GM23248 (cell line): Measurements from ENCODE around the gene HOXA13. TPM values are rescaled to one million over a fixed set of nuclear protein-coding genes. Genes with fewer than 3 reads are reported as not detected.
A peak's percentile ranks its signal among the peaks of the same experiment; 100 is the strongest.

Experiments
- DNase-seq: peaks from one replicate; pipeline ENCODE4 v3.0.0-alpha.2; 2015
- H2AFZ ChIP-seq: fragments of 200-600 bp; sonication (generic); 2 replicates; pipeline ENCODE4 v1.6.1; 2016; ENCODE audit warnings: antibody characterized with exemption
- H3F3A ChIP-seq: fragments of 200-600 bp; sonication (generic); 2 replicates; pipeline ENCODE4 v1.6.1; 2016; ENCODE audit warnings: mild to moderate bottlenecking, antibody characterized with exemption, mixed run types; ENCODE audit not compliant: insufficient read depth
- H3K27ac ChIP-seq: fragments of 200-600 bp; sonication (generic); 2 replicates; pipeline ENCODE4 v1.5.1; 2016; ENCODE audit warnings: mild to moderate bottlenecking
- H3K27me3 ChIP-seq: fragments of 200-600 bp; sonication (generic); replicated peaks from 2 replicates; pipeline ENCODE4 v1.6.1; 2016; ENCODE audit warnings: mild to moderate bottlenecking; ENCODE audit not compliant: insufficient read depth
- H3K36me3 ChIP-seq: fragments of 200-600 bp; sonication (generic); 2 replicates; pipeline ENCODE4 v1.6.1; 2016; ENCODE audit warnings: low read depth, mild to moderate bottlenecking
- H3K4me1 ChIP-seq: fragments of 200-600 bp; sonication (generic); 2 replicates; pipeline ENCODE4 v1.6.1; 2016; ENCODE audit warnings: mild to moderate bottlenecking; ENCODE audit not compliant: insufficient read depth
- H3K4me2 ChIP-seq: fragments of 200-600 bp; sonication (generic); one replicate; pipeline ENCODE4 v1.6.1; 2016; ENCODE audit warnings: mild to moderate bottlenecking; ENCODE audit not compliant: unreplicated experiment
- H3K4me3 ChIP-seq: fragments of 200-600 bp; sonication (generic); 2 replicates; pipeline ENCODE4 v1.5.1; 2016; ENCODE audit warnings: mild to moderate bottlenecking
- H3K79me2 ChIP-seq: fragments of 200-600 bp; sonication (generic); 2 replicates; pipeline ENCODE4 v1.6.1; 2016; ENCODE audit warnings: mild to moderate bottlenecking; ENCODE audit not compliant: insufficient read depth
- H3K9ac ChIP-seq: fragments of 200-600 bp; sonication (generic); 2 replicates; pipeline ENCODE4 v1.6.1; 2016; ENCODE audit warnings: mild to moderate bottlenecking
- H3K9me2 ChIP-seq: fragments of 200-600 bp; sonication (generic); 2 replicates; pipeline ENCODE4 v1.6.1; 2016; ENCODE audit warnings: mixed run types, mild to moderate bottlenecking, moderate library complexity; ENCODE audit not compliant: insufficient read depth
- H3K9me3 ChIP-seq: fragments of 200-600 bp; sonication (generic); one replicate; pipeline ENCODE4 v1.6.1; 2017; ENCODE audit warnings: low read depth
- H4K20me1 ChIP-seq: fragments of 200-600 bp; sonication (generic); 2 replicates; pipeline ENCODE4 v1.6.0; 2016; ENCODE audit not compliant: insufficient read depth
- EZH2 ChIP-seq: fragments of 200-600 bp; sonication (generic); IDR thresholded peaks from 2 replicates; pipeline ENCODE4 v1.6.1; 2018; ENCODE audit warnings: antibody characterized with exemption, mild to moderate bottlenecking; ENCODE audit not compliant: insufficient read depth, poor library complexity, severe bottlenecking
- EZH2phosphoT487 ChIP-seq: fragments of 200-600 bp; sonication (generic); IDR thresholded peaks from 2 replicates; pipeline ENCODE4 v1.6.1; 2018; ENCODE audit warnings: antibody characterized with exemption, moderate library complexity, mild to moderate bottlenecking, low read depth; ENCODE audit not compliant: insufficient read depth
- WGBS, 2 experiments: methylation state at CpG; one replicate each; pipeline ENCODE4 v1.1.6; 2015 to 2017; ENCODE audit warnings: low lambda C conversion rate in 2 of 2, low coverage in 1 of 2; ENCODE audit errors: missing lambda C conversion rate in 2 of 2; 5-methylcytosine and 5-hydroxymethylcytosine counted together
- in situ Hi-C: fragments of 300-500 bp; cut with MboI; formaldehyde crosslinking; loops from 2 replicates; pipeline ENCODE4 v1.15.0; 2020
- polyA plus RNA-seq: library from polyadenylated mRNA; unstranded; fragments of >200 nt; fragmentation: Nextera tagmentation; extraction: Ambion mirVana; gene quantifications from 2 replicates; pipeline ENCODE4 v1.2.1, GENCODE V29; 2016
- total RNA-seq: library from RNA; depleted of rRNA; stranded (reverse); fragments of >200 nt; shearing (Covaris generic); gene quantifications from 2 replicates; pipeline ENCODE4 v1.2.3, GENCODE V29; 2014

HOXA13 gene
- total and polyA plus RNA-seq, 2 experiments from 2014 or later: 0.15 to 0.43 TPM

DNA sequence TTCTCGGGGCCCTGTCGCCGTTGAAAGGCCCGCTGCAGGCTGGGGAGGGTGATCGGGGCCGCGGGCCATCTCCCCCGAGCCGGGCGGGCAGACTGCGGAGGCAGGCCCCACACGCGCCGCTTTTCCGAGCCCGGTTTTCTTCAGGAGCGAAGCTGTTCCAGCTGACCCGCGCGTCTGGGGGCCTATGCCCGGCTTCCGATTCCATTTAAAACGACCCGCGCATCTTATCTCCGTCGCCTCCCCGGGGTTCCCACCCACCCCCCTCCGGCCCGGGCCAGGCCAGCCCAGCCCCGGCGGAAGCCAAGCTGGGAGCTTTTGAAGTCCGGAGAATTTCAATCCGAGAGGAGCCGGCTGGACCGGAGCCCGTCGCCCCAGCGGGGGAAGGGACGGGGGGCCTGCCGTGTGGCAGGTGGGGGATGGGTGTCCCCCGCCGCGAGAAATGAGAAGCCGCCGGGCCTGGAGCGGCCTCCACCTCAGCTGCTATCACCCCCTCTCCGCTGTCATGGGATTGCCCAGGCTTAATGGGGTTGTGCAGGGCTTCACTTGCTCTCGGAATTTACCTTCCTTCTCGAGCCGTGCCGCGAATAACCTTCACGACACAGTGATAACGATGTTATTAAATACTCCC lies 39.6 kb upstream of the HOXA13 start:
- no peak overlapping the region for H3K9ac ChIP-seq
- H3K4me1 ChIP-seq: peaks cover 13% of the 10 kb centered on the region; the same call in 1 of the 2 replicates
- no peaks in the 10 kb centered on the region for H3K36me3 ChIP-seq
- 50 to 57% methylated on average over 41 to 55 of the region's 55 CpGs for WGBS, 2 experiments
- no peaks in the 10 kb centered on the region for H3K9me2 ChIP-seq
- no peak overlapping the region for H3K4me3 ChIP-seq
- TF ChIP-seq EZH2 (no peak), EZH2phosphoT487 (no peak)
- H2AFZ ChIP-seq: no peak overlapping the region
- H4K20me1 ChIP-seq: no peaks in the 10 kb centered on the region
- DNase-seq: no peak
- no peaks in the 10 kb centered on the region for H3K79me2 ChIP-seq
- peaks cover 48% of the 10 kb centered on the region for H3K27me3 ChIP-seq
- no peak overlapping the region for H3K4me2 ChIP-seq
- H3F3A ChIP-seq: peaks cover 13% of the 10 kb centered on the region; the same call in 1 of the 2 replicates
- H3K9me3 ChIP-seq: no peaks in the 10 kb centered on the region
- in situ Hi-C loops: no loop called here
- no peak overlapping the region for H3K27ac ChIP-seq

DNA sequence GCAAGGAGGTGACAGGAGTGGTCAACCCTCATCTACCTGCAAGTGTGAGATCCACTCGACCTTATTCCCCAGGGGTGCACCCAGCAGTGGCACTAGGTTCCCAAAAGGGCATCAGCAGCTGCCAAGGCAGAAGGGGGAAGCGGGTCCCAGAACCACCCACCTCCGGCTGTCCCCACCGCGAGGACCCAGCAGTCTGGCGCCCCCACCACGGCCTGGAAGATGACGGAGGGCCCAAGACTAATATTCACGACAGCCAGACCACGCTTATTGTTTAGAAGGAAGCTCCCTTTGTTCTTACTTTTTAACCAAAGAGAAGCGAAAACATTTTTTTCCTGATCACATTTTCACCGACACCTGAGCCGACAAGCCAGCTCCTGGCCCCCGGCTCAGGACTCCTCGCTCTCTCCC lies 39.1 kb upstream of the HOXA13 start:
- no peak for DNase-seq
- no peak for TF ChIP-seq EZH2phosphoT487
- no peak for TF ChIP-seq EZH2
- H3K27ac ChIP-seq: no peak overlapping the region
- 89 to 90% methylated on average over 15 of the region's 15 CpGs for WGBS, 2 experiments
- H3K4me1 ChIP-seq: peaks cover 13% of the 10 kb centered on the region; the same call in 1 of the 2 replicates
- H3K9me3 ChIP-seq: no peaks in the 10 kb centered on the region
- H4K20me1 ChIP-seq: no peaks in the 10 kb centered on the region
- no peak overlapping the region for H2AFZ ChIP-seq
- H3K4me3 ChIP-seq: no peak overlapping the region
- H3K27me3 ChIP-seq: peaks cover 43% of the 10 kb centered on the region
- H3K9ac ChIP-seq: no peak overlapping the region
- H3K9me2 ChIP-seq: no peaks in the 10 kb centered on the region
- no peak overlapping the region for H3K4me2 ChIP-seq
- in situ Hi-C loops: no loop called here
- H3K79me2 ChIP-seq: no peaks in the 10 kb centered on the region
- H3F3A ChIP-seq: peaks cover 13% of the 10 kb centered on the region; the same call in 1 of the 2 replicates
- H3K36me3 ChIP-seq: no peaks in the 10 kb centered on the region

DNA sequence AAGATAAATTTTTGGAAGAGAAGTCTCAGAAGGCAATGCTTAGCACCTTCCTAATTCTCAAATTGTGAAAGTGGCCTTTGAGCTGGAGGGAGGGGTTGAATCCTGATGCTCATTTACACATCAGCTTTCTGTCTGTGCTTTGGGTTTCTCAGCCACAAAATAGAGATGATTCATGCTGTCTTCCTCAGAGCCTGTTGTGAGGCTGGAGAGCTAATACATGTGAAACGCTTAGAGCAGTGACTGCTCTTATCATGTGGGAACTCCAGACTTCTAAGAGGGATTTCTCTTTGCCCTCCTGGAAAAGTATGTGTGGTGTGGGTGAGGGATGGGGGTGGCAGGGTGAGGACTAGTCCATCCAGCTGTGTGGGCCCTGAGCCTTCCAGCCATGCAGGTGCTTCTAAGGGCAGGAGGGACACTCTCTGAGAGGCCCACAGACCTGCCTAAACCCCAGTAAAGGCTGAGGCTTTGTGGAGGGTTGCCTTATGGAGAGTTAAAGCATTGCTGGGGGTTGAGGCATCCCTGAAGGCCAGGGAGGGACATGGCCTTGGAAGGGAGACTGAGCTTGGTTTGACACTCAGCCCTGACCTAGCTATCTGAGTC lies 37.9 kb upstream of the HOXA13 start:
- Histone ChIP-seq H3K27ac (no peak overlapping the region), H4K20me1 (no peaks in the 10 kb centered on the region), H3K27me3 (peaks cover 32% of the 10 kb centered on the region), H3K4me1 (peaks cover 9% of the 10 kb centered on the region; the same call in 1 of the 2 replicates), H3K9ac (no peak overlapping the region), H3K9me2 (no peaks in the 10 kb centered on the region), H3K4me3 (no peak overlapping the region), H3K4me2 (no peak overlapping the region), H3F3A (peaks cover 13% of the 10 kb centered on the region; the same call in 1 of the 2 replicates), H3K79me2 (no peaks in the 10 kb centered on the region), H3K9me3 (no peaks in the 10 kb centered on the region), H2AFZ (no peak overlapping the region), H3K36me3 (no peaks in the 10 kb centered on the region)
- DNase-seq: peak; percentile 87
- in situ Hi-C loops: no loop called here
- 42 to 45% methylated on average over 1 of the region's 1 CpG for WGBS, 2 experiments
- TF ChIP-seq EZH2: no peak

DNA sequence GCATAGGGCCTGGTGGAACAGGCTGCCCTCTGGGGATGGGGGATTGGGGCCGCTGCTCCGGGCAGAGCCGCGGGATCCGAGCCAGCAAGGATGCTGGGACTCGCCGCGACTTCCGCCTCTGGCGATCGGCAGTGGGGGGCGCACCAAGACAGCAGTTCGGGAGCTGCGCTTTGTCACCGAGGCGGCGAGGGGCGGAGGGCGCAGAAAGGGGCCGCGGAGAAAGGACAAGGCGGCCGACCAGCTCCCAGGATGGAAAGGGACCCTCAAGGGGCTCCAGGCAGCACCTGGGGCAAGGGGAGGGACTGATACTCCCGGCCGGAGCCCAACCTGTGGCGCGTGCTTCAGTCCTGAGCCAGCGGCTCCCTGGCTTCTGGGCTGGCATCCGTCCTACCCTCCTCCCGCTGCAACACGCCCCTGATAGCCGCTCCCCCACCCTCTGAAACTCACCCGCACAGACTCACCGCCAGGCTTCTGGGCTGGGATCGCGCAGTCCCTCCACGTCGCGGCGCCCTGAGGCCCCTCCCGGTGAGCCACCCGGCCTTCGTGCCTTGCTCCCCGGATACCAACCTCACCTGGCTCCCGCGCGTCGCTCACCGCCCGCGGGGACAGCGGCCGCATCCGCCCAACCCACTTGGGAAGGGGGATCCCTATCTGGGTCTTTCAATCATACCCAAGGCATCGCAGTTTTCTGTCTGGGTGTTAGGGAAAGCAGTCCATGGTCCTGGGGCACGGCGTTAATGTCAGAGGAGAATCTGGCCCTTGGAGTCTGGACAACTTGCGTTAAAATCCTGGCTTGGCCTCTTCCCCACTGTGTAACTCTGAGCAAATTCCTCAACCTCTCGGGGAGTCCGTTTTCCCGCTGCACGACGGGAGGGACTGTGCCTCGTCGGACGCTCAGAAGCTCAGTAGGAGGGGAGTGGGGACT lies 35.8 kb upstream of the HOXA13 start:
- TF ChIP-seq EZH2: no peak
- no peak for TF ChIP-seq EZH2phosphoT487
- H4K20me1 ChIP-seq: no peaks in the 10 kb centered on the region
- no peaks in the 10 kb centered on the region for H3K9me3 ChIP-seq
- DNase-seq: peak; percentile 59
- H3K79me2 ChIP-seq: no peaks in the 10 kb centered on the region
- H3F3A ChIP-seq: peaks cover 13% of the 10 kb centered on the region; the same call in 1 of the 2 replicates
- in situ Hi-C loops: no loop called here
- no peak overlapping the region for H3K27ac ChIP-seq
- H3K9me2 ChIP-seq: no peaks in the 10 kb centered on the region
- 17 to 19% methylated on average over 62 to 64 of the region's 66 CpGs for WGBS, 2 experiments
- peak overlapping the region; percentile 66 for H3K4me3 ChIP-seq
- H3K4me1 ChIP-seq: peaks cover 8% of the 10 kb centered on the region; the same call in 1 of the 2 replicates
- peak overlapping the region; percentile 88 for H3K4me2 ChIP-seq
- no peaks in the 10 kb centered on the region for H3K36me3 ChIP-seq
- H3K9ac ChIP-seq: peak overlapping the region; percentile 28
- peak overlapping the region; percentile 79 for H2AFZ ChIP-seq
- peaks cover 10% of the 10 kb centered on the region for H3K27me3 ChIP-seq
